Activated effector memory CD4-positive, alpha-beta T cell treated with Interleukin-2 at 50 U/mL for 16 hours (primary cell): ENCODE measurements around the gene VASH2.
"Not testable (repeated sequence)": the region's sequence is repeated elsewhere in the genome, so short reads cannot be mapped to it uniquely, and the experiment has no call there.

Experiments
- DNase-seq: peaks from one replicate; pipeline ENCODE4 v3.0.0-alpha.2; 2020

The VASH2 gene

DNA sequence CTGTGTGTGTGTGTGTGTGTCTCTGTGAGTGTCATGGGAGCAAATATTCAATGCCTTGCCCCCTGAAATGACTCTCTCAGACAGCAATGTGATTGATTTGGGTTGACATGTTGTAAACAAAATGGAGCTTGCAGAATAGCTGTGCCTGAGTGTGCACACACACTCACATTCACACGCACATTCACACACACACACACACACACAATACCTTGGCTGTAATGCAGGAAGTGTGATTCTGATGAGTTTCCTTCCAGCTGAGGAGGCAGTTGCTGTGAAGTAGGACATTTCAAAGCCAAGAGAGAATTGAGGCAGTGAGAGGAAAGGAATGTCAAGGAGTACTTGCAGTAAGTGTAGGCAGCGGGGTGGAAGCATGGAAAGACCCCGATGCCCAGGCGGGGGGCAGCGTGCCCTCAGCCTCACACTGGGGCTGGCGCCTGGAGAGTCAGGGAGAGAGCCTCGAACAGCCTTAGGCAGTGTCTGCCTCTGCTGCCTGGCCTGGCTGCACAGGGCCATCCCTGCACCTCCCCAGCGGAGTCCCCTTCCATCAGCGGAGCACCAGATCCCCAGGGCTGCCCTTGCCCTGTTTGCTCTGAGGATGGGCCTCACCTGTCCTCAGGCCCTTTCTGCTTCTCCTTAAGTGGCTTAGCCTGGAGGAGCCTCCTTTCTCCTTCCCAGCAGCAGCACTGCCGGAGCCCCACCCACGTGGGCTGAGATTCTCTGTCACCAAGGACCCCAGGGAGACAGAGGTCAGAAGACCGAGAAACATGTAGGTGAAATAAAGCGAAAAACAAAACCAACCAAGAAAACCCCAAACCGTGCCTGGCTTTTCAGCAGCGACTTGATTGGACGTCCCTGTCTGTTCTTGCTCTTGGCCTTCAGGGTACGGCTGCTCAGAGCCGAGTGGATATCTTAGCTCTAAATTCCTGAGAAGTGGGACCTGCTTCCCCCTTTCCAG lies 9.2 kb downstream of the VASH2 start:
- no peak for DNase-seq

DNA sequence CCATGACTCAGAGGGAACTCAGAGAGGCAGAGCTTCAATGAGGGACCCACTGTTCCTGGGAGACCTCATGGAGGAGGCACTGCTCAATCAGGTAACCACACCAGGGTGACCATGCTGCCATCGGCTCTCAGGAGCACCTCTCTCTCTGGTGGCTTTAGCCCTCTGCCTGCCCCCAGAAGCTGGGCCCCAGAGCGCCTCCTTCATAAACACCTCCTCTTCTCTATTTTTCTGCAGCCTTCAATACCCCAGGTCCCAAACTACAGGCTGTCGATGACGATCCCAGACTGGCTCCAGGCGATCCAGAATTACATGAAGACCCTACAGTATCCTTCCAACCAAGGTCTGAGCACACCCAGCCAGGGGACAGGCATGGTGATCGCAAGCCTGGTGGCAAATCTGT lies 10.6 kb downstream of the VASH2 start:
- DNase-seq = no peak

DNA sequence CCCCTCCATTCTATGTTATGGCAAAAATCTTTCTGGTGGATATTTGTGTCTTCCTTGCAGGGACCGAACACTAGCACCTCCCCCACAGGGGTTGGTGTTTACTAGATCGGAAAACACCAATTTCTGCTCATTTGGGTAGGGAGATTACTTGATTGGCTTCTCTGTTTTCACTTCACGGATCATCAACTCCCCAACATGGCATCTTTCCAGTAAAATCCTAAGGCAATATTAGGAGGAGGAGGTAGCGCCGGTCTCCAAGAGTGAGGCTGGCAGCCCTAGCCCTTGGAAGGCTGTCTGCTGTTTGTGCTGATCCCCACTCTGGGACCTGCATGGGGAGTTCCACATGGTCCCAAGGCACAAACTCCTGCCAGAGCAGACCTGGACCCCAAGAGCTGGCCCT lies 12.2 kb downstream of the VASH2 start:
- DNase-seq = no peak

DNA sequence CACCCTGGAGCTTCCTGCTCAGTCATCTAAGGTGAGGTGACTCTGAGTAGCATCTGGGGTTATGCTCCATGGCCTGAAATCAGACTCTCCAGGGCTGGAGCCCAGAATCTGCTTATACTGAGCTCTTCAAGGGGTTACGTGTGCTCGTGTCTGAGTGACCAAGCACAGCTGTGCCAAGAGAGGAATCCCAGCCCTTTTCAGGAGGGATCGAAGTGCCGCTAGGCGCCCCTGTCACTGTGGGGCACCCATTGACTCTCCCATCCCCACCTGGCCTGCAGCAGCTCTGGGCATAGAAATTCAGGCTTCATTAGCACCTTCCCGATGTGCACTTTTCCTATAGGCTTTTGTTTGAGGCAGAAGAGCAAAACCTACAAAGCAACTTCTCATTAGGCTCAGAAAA lies 13.8 kb downstream of the VASH2 start:
- DNase-seq = no peak

DNA sequence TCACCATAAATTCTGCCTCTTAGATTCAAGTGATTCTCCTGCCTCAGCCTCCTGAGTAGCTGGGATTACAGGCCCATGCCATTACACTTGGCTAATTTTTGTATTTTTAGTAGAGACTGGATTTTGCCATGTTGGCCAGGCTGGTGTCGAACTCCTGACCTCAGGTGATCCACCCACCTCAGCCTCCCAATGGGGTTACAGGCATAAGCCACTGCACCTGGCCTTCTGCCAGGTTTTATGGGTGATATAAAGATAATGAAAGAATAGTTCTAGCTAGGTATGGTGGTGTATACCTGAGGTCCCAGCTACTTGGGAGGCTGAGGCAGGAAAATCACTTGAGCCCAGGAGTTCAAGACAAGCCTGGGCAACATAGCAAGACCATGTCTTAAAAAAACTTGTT lies 14.7 kb downstream of the VASH2 start:
- not testable (repeated sequence) for DNase-seq

DNA sequence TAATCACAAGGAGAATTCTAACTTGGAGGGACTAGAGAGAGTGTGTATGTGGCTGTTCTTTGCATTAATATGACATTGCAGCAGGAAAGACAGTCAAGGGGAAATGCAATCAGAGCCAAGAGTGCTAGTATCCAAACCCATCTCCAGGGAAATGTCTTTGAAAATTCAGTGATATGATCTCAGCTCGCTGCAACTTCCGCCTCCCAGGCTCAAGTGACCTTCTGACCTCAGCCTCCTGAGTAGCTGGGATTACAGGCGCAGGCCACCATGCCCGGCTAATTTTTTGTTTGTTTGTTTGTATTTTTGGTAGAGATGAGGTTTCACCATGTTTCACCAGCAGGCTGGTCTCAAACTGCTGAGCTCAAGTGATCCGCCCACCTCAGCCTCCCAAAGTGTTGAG lies 16.3 kb downstream of the VASH2 start:
- DNase-seq = no peak

DNA sequence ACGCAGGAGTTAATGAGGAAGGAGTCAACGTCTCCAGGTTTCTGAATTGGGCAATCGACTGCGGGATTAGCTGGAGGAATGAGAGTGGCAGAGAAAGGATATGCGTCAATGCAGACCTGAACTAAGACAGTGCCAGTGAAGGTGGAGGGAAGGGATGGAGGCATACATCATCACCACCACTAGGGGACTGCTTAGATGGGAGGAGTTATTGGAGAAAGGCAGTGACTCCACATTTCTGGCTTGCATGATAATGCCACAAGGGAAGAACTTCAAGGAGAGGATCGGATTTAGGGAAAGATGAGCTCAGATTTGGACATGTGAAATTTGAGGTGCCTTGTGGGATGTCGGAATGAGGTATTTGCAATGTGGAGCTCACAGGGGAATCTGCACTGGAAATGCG lies 17.5 kb downstream of the VASH2 start:
- DNase-seq = no peak

DNA sequence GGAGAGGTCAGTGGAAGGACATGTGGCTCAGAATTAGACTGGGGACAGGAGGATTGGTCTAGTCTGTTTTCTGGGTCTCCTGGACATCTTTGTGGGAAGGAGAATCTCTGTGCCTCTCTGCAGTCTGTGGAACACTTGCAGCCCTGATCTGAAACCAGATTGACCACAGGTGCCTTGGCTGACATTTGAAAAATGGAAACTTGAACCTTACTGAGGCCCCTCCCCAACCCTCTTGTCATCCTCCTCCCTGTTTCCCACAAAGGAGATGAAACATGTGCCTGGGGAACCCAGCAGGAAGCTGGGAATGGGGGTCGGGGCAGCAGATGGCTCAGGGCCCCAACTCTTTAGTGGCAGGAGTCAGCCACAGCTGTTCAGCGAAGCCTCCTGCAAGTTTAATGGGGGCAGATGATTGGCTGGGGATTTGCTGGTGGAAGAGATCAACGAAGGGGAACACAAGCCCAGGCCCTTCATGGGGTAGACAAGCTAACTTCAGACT lies 18.1 kb downstream of the VASH2 start:
- DNase-seq = no peak

DNA sequence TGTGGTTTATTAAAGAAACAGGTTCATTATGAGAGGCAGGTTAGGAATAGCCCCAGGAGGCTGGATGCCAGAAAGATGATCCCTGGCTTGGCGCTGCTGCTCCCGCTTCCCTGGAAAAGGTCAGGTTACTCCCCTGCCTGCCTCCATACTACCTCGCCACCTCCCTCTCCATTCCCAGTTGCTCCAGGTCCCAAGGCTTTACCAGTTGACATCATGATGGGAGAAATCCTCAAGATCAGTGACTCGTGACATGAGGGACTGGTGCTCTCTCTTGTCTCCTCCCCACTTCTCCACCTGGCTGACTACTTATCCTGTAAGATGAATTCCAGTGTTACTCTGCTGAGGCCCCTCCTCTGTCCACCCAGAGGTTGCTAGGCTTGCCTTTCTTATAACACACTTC lies 19.7 kb downstream of the VASH2 start:
- DNase-seq = no peak

DNA sequence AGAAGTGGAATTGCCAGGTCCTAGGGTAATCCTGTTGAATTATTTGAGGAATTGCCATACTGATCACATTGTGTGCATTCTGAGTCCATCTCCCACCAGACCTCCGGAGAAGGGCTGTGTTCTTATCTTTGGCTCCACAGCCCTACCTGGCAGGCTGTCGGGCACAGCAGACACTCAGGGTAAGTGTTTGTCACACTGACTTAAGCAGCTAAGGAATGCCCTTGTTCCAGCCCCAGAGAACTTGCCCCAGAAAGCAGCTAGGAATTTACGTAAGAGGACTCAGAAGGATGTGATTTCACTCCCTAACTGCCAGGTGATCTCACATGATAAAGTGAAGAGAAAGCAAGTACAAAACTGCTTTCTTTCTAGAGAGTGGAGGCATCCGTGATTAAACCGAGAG lies 21.0 kb downstream of the VASH2 start:
- no peak for DNase-seq

DNA sequence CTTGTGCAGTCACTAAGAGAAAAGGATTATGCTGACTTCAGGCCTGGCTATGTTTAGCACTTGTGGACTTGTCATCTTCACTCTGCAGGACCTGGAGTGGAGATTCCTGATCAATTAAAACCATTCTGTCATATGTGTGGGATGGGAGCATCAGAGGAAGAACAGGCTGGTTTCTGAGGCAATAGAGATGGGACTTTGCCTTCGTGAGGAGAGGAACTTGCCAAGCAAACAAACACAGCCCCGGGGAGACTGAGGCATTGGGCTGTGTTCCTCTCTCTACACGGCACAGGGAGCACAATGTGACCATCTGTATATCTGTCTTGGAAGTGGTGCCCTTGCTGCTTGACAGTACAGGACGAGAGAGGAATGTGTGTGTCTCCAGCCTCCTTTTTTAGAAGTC lies 23.1 kb downstream of the VASH2 start:
- no peak for DNase-seq

DNA sequence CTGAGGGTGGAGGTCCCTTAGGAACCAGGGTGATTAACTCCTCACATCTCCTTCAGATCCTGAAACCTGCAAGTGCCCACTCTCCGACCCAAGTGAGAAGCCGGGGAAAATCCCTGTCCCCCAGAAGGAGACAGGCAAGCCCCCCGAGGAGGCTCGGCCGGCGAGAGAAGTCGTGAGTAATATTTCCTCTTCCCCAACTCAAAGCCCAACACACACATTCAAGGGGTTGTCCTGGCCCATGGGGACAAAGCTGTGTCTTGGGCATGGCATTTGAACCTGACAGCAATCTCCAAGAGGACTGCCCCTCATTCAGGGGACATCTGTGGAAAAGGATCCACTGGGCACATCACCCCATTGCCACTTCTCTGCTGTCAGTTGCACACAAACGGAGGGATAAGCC lies 23.6 kb downstream of the VASH2 start:
- no peak for DNase-seq

DNA sequence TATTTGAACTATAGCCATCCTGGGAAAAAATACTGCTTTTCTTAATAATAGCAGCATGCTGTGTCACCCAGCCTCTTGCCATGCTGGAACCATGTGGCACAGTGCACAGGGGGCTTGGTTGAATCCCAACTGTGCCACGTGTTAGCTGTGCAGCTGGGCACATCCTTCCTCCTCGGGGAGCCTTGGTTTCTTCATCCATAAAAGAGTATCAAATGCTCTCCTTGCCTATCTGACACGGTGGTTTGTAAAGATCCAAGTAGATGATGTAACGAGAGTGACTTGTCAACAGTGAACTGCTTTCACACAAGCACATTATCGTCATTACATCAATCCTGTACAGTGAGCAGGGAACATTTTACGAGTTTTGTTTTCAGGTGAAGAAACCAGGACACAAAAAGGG lies 24.4 kb downstream of the VASH2 start:
- DNase-seq = no peak

DNA sequence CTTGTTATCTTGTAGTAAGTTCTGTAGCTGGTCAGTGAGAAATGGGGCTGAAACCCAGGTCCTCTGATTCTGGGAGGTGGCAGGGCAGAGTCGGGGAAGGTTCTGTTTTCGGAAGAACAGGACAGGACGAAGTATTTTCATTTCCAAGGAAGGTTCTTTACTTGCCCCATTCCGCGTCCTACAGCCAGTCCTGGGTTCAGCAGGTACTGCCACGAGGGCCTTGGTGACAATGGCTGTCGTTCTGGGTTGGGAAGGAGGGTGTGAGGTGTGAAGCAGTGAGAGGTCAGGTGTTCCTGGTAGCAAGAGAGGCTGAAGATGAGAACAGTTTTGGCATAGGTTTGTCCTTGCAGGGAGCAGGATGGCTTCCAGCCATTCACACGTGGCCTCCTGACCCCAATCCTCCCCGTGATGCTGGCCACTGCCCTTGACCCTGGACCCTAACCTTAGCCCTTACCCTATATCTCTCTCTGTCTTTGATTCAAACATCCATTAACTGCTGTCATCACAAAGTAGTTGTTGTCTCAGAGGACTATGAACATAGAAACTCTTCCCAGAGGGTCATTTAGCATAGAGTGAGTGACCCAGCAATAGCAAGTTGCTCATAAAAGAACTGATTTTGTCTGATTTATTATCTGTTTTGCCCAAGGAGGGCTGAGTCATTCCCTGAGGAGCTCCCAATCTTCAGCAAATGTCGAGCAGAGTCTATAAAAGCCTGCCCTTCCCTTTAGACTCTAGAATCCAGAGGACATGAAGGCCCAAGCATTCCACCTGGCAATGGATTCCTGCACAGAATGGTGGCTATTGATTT lies 25.0 kb downstream of the VASH2 start:
- no peak for DNase-seq

DNA sequence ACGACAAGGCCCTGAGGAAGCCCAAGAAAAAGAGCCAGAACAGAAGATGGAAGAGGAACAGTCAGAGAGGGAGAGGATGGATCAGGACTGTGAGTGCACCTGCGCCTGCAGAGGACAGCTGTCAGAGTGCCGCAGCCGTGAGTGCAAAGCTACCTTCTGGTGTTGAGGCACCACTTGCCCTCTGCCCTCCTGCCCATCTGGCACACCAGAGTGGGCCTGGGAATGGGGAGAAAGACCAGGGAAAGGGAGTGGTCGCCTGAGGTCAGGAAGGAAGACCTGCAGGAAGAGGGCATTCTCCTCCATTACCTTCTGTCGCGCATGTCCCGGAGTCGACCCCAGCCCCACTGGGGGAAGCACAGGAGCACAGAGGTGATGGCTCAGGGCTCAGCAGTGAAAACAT lies 26.2 kb downstream of the VASH2 start:
- DNase-seq = no peak

DNA sequence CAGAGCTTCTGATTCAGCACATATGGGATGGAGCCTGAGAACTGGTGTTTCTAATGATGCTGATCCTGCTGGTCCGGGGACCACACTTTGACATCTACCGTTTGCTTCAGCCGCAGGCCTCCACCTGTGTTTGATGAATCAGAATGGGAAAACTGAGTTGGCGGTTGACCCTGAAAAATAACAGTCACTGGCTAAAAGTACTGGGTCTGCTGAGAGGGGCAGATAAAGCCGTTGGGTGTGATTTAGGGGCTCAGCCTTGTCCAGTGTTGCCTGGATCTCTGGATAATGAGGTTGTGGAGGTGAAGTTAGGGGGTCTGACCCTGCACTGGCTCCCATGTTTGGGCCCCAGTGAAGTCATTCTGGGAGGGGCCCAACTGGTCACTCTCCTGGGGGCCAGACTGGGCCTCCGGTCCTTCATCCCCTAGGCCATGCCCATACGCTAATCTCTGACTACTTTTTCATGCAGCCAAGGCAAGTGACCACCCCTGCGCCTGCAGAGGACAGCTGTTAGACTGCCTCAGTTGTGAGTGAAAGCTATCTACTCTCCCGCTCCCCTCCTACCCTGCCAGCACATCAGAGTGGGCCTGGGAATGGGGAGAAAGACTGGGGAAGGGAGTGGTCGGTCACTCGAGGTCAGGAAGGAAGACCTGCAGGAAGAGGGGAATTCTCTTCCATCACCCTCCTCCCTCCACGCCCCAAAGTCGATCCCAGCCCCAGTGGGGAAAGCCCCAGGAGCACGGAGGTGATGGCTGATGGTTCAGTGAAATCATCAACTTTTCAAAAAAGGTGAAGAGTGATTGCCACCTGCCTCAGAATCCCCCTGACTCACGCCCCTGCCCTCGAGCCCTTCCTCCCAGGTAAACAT lies 27.7 kb downstream of the VASH2 start:
- DNase-seq = no peak

DNA sequence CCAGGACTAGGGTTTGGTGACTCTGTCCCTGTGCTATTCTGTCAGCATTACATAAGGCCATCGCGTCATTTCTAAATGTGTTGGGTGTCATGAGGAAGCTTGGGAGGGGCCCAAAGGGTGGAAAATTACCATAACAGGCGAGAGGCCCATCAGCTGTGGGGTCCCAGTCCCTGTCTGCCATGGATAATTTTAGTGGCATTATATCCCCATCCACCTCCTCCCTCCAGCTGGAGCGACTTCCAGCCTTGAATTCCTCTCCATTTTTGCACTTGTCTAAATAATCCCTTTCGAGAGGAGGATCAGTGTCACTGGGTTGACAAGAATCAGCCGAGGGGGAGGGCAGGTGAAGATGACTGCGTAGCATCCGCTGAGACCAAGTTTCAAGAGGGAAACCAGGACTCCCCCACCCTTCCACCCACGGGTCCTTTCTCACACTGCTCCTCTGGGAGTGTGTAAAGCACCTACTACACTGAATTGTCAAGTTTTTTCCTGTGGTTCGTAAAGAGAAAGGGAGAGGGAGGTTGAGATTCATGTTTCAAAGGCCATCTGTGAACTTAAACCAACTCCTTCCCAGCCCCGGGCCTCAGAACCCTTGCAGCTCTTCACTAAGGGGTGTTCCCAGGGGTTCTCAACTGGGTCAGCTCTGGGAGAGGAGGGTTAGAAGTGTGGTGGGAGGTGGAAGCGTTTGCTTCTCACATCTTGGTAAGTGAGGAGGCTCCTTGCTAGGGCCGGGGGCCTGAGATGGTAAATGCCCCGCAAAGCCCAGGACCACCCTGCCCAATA lies 29.2 kb downstream of the VASH2 start:
- no peak for DNase-seq

DNA sequence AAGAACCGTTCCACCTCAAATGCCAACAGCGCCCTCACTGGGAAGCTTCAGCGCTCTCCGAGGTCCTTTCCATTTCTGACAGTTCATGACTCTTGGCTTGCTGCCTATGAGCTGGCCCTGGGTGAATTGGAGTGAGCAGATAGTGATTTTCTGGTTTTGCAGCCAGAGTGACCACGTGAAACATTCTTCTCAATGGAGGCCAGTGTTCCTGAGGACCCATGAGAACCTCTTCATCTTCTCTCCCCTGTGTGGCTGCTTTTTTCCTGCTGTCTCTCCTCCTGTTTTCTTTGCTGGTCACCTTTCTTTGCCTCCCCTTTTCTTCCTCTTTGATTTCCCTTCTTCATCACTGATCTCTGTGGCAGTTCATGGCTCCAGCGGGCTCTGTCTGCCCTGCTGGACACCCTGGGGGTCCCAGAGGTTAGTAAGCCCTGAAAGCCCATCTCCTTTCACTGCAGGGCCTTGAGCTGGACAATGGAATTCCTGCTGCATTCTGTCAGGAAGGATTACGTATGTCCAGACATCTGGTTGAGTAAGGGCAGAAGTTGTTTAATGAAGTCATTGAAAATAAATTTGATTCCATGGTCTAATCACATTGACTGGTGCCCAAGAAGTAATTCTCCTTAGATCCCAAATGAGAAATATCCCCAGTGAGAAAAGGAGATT lies 29.9 kb downstream of the VASH2 start:
- no peak for DNase-seq

DNA sequence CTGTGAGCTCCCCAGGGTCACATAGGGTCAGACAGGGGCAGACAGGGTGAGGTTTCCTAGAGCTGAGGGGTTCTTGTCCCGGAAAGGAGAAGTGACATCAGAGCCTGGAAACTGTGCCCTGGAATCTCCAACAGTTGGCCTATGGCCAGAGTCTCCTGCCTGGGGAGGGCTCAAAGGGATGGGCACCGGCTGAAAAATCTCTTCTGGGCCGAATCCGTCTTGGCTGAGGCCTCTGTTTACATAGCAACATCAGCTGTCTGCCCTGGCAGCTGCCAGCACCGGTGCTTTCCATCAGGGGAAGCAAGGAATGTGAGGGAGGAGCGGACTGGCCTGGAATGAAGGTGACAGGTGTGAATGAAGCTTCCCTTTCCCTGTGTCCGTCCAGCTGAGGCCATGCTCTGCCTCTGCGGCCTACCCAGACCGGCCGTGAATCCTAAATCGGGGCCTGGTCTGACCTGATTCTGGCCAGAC lies 30.7 kb downstream of the VASH2 start:
- no peak for DNase-seq

DNA sequence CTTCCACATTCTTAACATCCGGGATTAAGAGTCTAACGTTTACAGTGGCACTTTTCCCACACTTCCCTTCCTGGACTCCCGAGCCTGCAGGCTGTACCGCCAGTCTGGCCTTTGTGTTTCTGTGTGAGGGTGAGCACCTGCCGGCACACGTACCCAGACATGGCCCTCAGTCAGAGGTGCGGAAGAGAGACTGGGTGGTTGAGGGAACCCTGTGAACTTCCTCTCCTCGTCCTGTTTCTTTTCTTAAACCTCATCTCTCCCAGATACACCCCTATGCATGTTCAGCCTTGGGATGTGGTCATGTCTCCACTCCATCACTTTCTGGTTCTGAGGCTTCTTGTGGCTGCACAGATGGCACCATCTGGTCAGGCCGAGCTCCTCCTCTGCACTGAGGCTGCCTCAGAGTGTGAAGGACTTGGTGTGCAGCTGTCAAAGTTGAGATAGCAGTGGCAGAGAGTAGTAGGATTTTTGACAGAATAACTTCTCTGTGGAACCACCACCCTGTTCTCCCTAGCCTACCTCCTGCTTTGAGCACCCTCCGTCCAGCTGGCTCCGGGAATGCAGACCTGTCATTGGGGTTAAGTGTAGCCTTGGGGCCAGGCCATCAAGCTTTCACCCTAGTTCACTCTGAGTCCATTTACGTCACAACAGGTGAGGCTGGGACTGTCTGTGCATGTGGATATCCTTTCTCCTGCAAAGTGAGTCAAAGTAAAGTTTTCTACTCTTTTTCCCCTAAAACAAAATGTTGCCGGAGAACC lies 31.4 kb downstream of the VASH2 start:
- no peak for DNase-seq
